Anterior cingulate cortex (tissue), 58 donors: Measurements from ENCODE around the gene DSTYK.

Experiments used
- DNase-seq, 58 donors: peaks; one replicate each; lab custom pipeline; 2025; lab: John Stamatoyannopoulos, UW

DSTYK gene

GRCh38 chr1:205211169-205211838 lies at the start of gene DSTYK:
TSS of gene DSTYK (minus strand) at chr1:205211702. CDS start at chr1:205211535, 167 bp downstream.
- DNase-seq, result peak; percentile 82 to 97 (median 94)

GRCh38 chr1:205259998-205260397 lies 48.5 kb upstream of the DSTYK start:
- no peak for DNase-seq

- no peak for DNase-seq
Observed at GRCh38 chr1:205259324-205259832, 47.9 kb upstream of the DSTYK start.

GRCh38 chr1:205258719-205259118 lies 47.2 kb upstream of the DSTYK start:
- DNase-seq, result peak in 35 of 58 donors; percentile 22 to 87 (median 63)

GRCh38 chr1:205258261-205258691 lies 46.8 kb upstream of the DSTYK start:
- peak in 1 of 58 donors; percentile 31 for DNase-seq

GRCh38 chr1:205257735-205258134 lies 46.2 kb upstream of the DSTYK start:
- DNase-seq, result peak in 10 of 58 donors; percentile 29 to 60 (median 43)

GRCh38 chr1:205256951-205257625 lies 45.6 kb upstream of the DSTYK start:
- peak in 1 of 58 donors; percentile 33 for DNase-seq

- DNase-seq, result peak; percentile 31 to 95 (median 87)
Observed at GRCh38 chr1:205255941-205256780, 44.7 kb upstream of the DSTYK start.

GRCh38 chr1:205251576-205251975 lies 40.1 kb upstream of the DSTYK start:
- DNase-seq, result no peak

GRCh38 chr1:205250699-205251098 lies 39.2 kb upstream of the DSTYK start:
- DNase-seq, result no peak

- DNase-seq, result peak in 4 of 58 donors; percentile 36 to 65 (median 49)
Observed at GRCh38 chr1:205249651-205250050, 38.1 kb upstream of the DSTYK start.

GRCh38 chr1:205248793-205249601 lies 37.5 kb upstream of the DSTYK start:
- peak in 47 of 58 donors; percentile 28 to 98 (median 65) for DNase-seq

GRCh38 chr1:205247130-205247921 lies 35.8 kb upstream of the DSTYK start:
- peak in 49 of 58 donors; percentile 39 to 92 (median 75) for DNase-seq

GRCh38 chr1:205246351-205247119 lies 35.0 kb upstream of the DSTYK start:
- DNase-seq, result peak in 1 of 58 donors; percentile 30

- no peak for DNase-seq
Observed at GRCh38 chr1:205245096-205245495, 33.6 kb upstream of the DSTYK start.

GRCh38 chr1:205244384-205244783 lies 32.9 kb upstream of the DSTYK start:
- DNase-seq, result no peak

- no peak for DNase-seq
Observed at GRCh38 chr1:205243350-205244191, 32.1 kb upstream of the DSTYK start.
